Hematopoietic multipotent progenitor cell treated with erythropoietin and hydrocortisone succinate and interleukin-3 and kit ligand, for 4 days (in vitro differentiated cells): ENCODE results near the gene ERBB4.

Experiments
- DNase-seq: peaks from one replicate; pipeline ENCODE4 v3.0.0-alpha.2; 2015

Gene ERBB4

GRCh38 chr2:211875488-211875887 lies 663.1 kb downstream of the ERBB4 start:
- no peak for DNase-seq

GRCh38 chr2:211868996-211869533 lies 669.5 kb downstream of the ERBB4 start:
- DNase-seq = no peak

- DNase-seq = peak; percentile 4
These were observed 670.7 kb downstream of the ERBB4 start for GRCh38 chr2:211867845-211868451.

- DNase-seq = no peak
These were observed 674.3 kb downstream of the ERBB4 start for GRCh38 chr2:211864328-211864727.

- DNase-seq = no peak
These were observed 678.4 kb downstream of the ERBB4 start for GRCh38 chr2:211860224-211860623.

GRCh38 chr2:211854832-211855231 lies 683.8 kb downstream of the ERBB4 start:
- DNase-seq = no peak

- DNase-seq = no peak
These were observed 691.9 kb downstream of the ERBB4 start for GRCh38 chr2:211846714-211847113.

GRCh38 chr2:211846036-211846400 lies 692.6 kb downstream of the ERBB4 start:
- DNase-seq = no peak

- DNase-seq = no peak
These were observed 693.1 kb downstream of the ERBB4 start for GRCh38 chr2:211845338-211846035.

- DNase-seq = no peak
These were observed 700.9 kb downstream of the ERBB4 start for GRCh38 chr2:211837706-211838105.

- no peak for DNase-seq
These were observed 701.4 kb downstream of the ERBB4 start for GRCh38 chr2:211837206-211837605.

GRCh38 chr2:211836409-211836808 lies 702.2 kb downstream of the ERBB4 start:
- no peak for DNase-seq

GRCh38 chr2:211835695-211836094 lies 702.9 kb downstream of the ERBB4 start:
- DNase-seq = no peak

GRCh38 chr2:211833582-211834279 lies 704.9 kb downstream of the ERBB4 start:
- no peak for DNase-seq

GRCh38 chr2:211829725-211830124 lies 708.9 kb downstream of the ERBB4 start:
- DNase-seq = no peak

GRCh38 chr2:211823886-211824479 lies 714.6 kb downstream of the ERBB4 start:
- no peak for DNase-seq

- DNase-seq = no peak
These were observed 715.8 kb downstream of the ERBB4 start for GRCh38 chr2:211822686-211823335.

- no peak for DNase-seq
These were observed 721.8 kb downstream of the ERBB4 start for GRCh38 chr2:211816754-211817153.

GRCh38 chr2:211812587-211812986 lies 726.0 kb downstream of the ERBB4 start:
- no peak for DNase-seq

GRCh38 chr2:211802666-211803065 lies 735.9 kb downstream of the ERBB4 start:
- DNase-seq = no peak

GRCh38 chr2:211800001-211800400 lies 738.6 kb downstream of the ERBB4 start:
- DNase-seq = no peak

- DNase-seq = no peak
These were observed 739.7 kb downstream of the ERBB4 start for GRCh38 chr2:211798868-211799267.

GRCh38 chr2:211793690-211794089 lies 744.9 kb downstream of the ERBB4 start:
- no peak for DNase-seq
